ENCODE measurements around the gene B4GALT5.

DNA sequence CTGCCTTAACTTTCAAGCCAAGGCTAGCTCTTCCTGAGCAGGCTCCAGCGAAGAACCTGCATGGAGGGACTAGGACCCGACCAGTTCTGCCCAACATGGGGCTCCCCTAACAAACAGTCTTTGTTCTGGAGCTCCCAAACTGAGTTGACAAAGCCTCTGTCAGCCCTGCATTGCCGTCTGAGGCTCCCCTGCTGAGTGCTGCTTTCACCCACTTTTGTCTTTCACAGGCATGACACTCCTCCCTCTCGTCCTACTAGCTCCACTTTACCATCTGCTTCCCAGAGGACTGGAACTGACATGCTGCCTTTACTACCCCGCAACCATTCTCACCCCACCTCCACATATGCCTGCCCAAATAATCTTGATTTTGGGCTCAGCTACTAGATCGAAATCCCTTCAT is 45.1 kb upstream of the B4GALT5 start:
- TF ChIP-seq CTCF (IDR thresholded peaks at IDR 0.05) (no peak), POLR2A (IDR thresholded peaks at IDR 0.05) (no peak)

All from breast epithelium (tissue), 3 donors.